BE2C (cell line): ENCODE results near the gene DDX27.

Experiments used
- DNase-seq: peaks from one replicate; pipeline ENCODE4 v3.0.0-alpha.2; 2020
- H3K27me3 ChIP-seq: fragments of 250-450 bp; sonication (Bioruptor Pico); 2 replicates; pipeline ENCODE4 v1.5.1; 2020; ENCODE audit warnings: mild to moderate bottlenecking
- H3K36me3 ChIP-seq: fragments of 250-450 bp; sonication (Bioruptor Pico); 2 replicates; pipeline ENCODE4 v1.5.1; 2020; ENCODE audit warnings: mild to moderate bottlenecking
- H3K4me1 ChIP-seq: fragments of 250-450 bp; sonication (Bioruptor Pico); 2 replicates; pipeline ENCODE4 v1.5.1; 2020
- H3K4me3 ChIP-seq: 2 replicates; pipeline ENCODE4 v1.5.1; 2011; ENCODE audit warnings: low read depth, low read length
- H3K9me3 ChIP-seq: fragments of 250-450 bp; sonication (Bioruptor Pico); 2 replicates; pipeline ENCODE4 v1.5.1; 2020
- TF ChIP-seq, protein P1 (sequence below): IDR thresholded peaks from 2 replicates; pipeline ENCODE4 v1.5.1; 2012; ENCODE audit warnings: mild to moderate bottlenecking, low read depth, low read length

The DDX27 gene

GRCh38 chr20:49229381-49229780 lies 10.2 kb downstream of the DDX27 start:
- peaks cover 66% of the 10 kb centered on the region for H3K36me3 ChIP-seq
- TF ChIP-seq, protein P1, sequence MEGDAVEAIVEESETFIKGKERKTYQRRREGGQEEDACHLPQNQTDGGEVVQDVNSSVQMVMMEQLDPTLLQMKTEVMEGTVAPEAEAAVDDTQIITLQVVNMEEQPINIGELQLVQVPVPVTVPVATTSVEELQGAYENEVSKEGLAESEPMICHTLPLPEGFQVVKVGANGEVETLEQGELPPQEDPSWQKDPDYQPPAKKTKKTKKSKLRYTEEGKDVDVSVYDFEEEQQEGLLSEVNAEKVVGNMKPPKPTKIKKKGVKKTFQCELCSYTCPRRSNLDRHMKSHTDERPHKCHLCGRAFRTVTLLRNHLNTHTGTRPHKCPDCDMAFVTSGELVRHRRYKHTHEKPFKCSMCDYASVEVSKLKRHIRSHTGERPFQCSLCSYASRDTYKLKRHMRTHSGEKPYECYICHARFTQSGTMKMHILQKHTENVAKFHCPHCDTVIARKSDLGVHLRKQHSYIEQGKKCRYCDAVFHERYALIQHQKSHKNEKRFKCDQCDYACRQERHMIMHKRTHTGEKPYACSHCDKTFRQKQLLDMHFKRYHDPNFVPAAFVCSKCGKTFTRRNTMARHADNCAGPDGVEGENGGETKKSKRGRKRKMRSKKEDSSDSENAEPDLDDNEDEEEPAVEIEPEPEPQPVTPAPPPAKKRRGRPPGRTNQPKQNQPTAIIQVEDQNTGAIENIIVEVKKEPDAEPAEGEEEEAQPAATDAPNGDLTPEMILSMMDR, result no peak
- no peaks in the 10 kb centered on the region for H3K27me3 ChIP-seq
- no peaks in the 10 kb centered on the region for H3K9me3 ChIP-seq
- no peak for DNase-seq
- H3K4me3 ChIP-seq, result no peak overlapping the region
- no peaks in the 10 kb centered on the region for H3K4me1 ChIP-seq

DNA sequence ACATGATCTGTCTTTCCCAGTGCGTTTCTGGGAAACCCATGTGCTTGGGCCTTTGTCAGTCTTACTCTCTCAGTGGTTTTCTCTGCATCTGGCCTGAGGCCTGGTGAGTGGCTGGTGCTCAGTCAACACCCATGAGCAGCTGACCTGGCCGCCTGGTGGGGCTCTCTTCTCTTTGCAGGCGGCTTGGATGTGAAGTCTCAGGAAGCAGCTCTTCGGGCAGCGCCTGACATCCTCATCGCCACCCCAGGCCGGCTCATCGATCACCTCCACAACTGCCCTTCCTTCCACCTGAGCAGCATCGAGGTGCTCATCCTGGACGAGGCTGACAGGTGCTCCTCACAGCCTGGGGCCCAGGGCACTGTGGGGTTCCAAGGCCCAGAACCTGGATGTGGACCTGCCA lies 10.8 kb downstream of the DDX27 start:
- Histone ChIP-seq H3K36me3 (peaks cover 66% of the 10 kb centered on the region), H3K4me1 (no peaks in the 10 kb centered on the region), H3K27me3 (no peaks in the 10 kb centered on the region), H3K9me3 (no peaks in the 10 kb centered on the region), H3K4me3 (no peak overlapping the region)
- TF ChIP-seq, protein P1, result no peak
- DNase-seq, result no peak

DNA sequence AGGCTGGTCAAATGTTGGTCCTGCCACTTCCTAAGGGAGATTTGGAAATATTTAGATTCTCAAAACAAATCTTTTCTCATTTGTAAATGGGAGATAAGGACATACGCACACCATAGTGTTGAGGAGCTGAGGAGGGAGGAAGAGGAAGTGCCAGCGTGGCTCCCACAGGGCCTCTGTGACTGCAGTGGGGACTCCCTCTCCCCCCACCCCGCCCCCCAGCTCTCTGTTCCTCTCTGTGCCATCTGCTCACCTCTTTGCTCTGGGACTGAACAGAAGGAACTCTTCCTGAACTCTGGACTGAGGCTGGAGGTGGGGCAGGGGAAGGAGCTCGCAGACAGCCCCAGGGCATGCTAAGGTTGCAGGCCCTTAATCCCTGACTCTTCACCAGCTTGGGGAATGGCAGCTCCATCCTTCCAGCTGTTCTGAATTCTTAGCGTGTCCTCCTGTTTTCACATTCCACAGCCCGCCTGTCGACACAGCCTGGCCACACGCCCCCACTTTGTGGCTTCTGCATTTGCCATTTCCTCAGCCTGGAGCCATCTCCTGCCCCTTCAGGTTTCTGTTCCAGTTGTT lies 11.4 kb downstream of the DDX27 start:
- H3K9me3 ChIP-seq, result no peaks in the 10 kb centered on the region
- TF ChIP-seq, protein P1, result no peak
- no peaks in the 10 kb centered on the region for H3K4me1 ChIP-seq
- no peak overlapping the region for H3K4me3 ChIP-seq
- H3K36me3 ChIP-seq, result peaks cover 68% of the 10 kb centered on the region
- DNase-seq, result no peak
- H3K27me3 ChIP-seq, result no peaks in the 10 kb centered on the region

DNA sequence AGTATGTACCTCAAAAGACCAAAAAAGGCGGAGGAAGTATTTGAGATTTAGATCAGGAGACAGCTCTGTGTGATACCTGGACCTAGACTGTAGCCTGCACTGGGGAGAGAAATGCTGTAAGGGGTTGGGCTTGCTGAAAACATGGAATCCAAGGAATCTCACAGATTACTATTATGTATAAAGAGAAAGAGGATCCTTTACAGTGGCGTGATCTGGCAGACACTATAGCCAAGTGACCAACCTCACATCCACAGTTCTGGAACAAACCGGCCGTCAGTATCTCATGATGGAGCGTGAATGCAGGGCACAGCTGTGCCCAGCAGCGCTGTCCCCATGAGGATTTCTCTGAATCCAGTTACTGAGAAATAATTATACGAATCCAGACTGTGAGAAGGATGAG lies 12.3 kb downstream of the DDX27 start:
- TF ChIP-seq, protein P1, result no peak
- Histone ChIP-seq H3K36me3 (peaks cover 65% of the 10 kb centered on the region), H3K27me3 (no peaks in the 10 kb centered on the region), H3K4me1 (no peaks in the 10 kb centered on the region), H3K4me3 (no peak overlapping the region), H3K9me3 (no peaks in the 10 kb centered on the region)
- DNase-seq, result no peak

DNA sequence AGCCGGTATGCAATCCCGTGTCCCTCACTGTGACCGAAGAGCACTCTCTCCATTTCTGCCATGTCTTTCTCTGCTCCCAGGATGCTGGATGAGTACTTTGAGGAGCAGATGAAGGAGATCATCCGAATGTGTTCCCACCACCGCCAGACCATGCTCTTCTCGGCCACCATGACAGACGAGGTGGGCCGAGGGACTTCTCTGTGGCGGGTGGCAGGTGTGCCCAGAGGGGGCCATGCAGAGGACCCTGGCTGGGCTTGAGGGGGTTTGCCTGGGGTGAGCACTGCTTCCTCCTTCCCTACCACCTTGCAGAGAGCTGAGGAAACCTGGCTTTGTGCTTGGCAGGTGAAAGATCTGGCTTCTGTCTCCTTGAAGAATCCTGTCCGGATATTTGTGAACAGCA lies 14.0 kb downstream of the DDX27 start:
- no peaks in the 10 kb centered on the region for H3K27me3 ChIP-seq
- H3K36me3 ChIP-seq, result peaks cover 74% of the 10 kb centered on the region
- no peak for DNase-seq
- H3K9me3 ChIP-seq, result no peaks in the 10 kb centered on the region
- no peak overlapping the region for H3K4me3 ChIP-seq
- TF ChIP-seq, protein P1, result no peak
- no peaks in the 10 kb centered on the region for H3K4me1 ChIP-seq

- Histone ChIP-seq H3K27me3 (no peaks in the 10 kb centered on the region), H3K36me3 (peaks cover 82% of the 10 kb centered on the region), H3K4me1 (no peaks in the 10 kb centered on the region), H3K4me3 (no peak overlapping the region), H3K9me3 (no peaks in the 10 kb centered on the region)
- TF ChIP-seq, protein P1, result no peak
- no peak for DNase-seq
Measured at GRCh38 chr20:49234831-49235230, 15.6 kb downstream of the DDX27 start.
